ENCODE results near the gene APH1A. TPM values are rescaled to one million over a fixed set of nuclear protein-coding genes. Genes with fewer than 3 reads are reported as not detected.

APH1A gene
- total and polyA plus RNA-seq, 9 of the 15 experiments (the other 6 are each of a cell fraction or from before 2014, with no cell fraction given): 5.6 to 123 (median 77.0) TPM

DNA sequence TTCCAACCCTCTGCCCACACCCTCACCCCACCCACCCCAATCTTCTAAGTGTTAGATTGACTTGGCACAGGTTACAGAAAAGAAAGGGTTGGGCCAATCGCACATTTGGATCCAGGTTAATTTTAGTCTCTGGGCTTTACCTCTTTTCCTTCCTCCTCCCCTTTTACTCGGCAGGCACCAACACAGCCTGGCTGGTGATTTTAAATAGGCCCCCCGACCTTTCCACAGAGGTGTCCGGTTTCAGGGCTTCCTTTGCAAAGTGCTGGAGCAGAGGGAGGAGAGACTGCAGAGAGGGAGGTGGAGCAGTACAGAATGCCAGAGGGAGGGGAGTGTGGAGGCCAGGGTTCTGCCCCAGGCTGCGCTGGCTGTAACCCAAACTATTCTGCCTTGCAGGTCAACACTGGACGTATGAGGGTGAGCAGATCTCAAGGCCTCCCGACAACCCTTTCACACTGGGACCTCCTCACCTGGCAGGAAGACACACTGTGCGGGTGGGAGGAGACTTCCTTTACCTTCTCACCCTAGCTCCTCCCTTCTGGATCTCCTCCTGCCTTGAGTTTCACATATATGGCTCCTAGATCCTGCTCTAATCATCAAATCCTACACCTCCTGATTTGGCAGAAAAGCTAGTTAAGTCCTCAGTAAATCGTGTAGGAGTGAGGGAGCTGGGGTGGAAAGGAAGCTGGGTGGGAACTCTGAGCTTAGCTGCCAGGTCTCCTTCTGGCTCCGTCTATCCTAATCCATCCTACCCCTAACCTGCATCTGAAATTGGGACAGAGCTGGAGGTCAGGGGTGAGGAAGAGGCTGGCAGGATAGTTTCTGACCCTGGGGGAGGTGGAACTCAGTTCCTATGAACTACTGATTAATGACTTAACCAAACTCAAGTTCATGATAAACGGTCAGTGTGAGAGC lies 8.8 kb downstream of the APH1A start:
- Histone ChIP-seq H3K9me3 (replicated peaks; ENCODE audit: control insufficient read depth, insufficient read depth, low read depth, low read length) (no peaks in the 10 kb centered on the region), H3K4me1 (replicated peaks in 1 of 2; ENCODE audit: control insufficient read depth in 2 of 2, insufficient read depth in 2 of 2, low read length in 2 of 2) (peaks cover 23 to 26% of the 10 kb centered on the region in 2 experiments), H3K4me3 (no peak overlapping the region), H3K79me2 (ENCODE audit: control insufficient read depth, insufficient read depth, low read length) (no peaks in the 10 kb centered on the region), H3K9ac (ENCODE audit: insufficient read depth in 1 of 2, low read depth in 2 of 2, low read length in 2 of 2) (peak overlapping the region in 1 of 2 experiments; percentile 71; a peak in 1 of 4 replicates), H3K9me1 (ENCODE audit: control insufficient read depth, insufficient read depth, low read length) (no peaks in the 10 kb centered on the region), H3K4me2 (ENCODE audit: insufficient read depth, low read length) (peak overlapping the region; percentile 72), H3K36me3 (ENCODE audit: control insufficient read depth, insufficient read depth, low read length) (peaks cover 7% of the 10 kb centered on the region), H4K20me1 (replicated peaks; ENCODE audit: control insufficient read depth, insufficient read depth, low read length) (no peaks in the 10 kb centered on the region), H2AFZ (ENCODE audit: low read depth, low read length) (peak overlapping the region; percentile 81), H3K27me3 (ENCODE audit: control insufficient read depth in 2 of 2, insufficient read depth in 2 of 2, low read length in 2 of 2) (peaks cover 0 to 4% of the 10 kb centered on the region in 2 experiments; a peak in 2 of 5 replicates), H3K27ac (ENCODE audit: extremely low read depth, low read depth, low read length) (0 out of 3 replicates have a peak overlapping the region, but pooled peaks have one; percentile 3)
- no peak for FAIRE-seq
- DNase-seq (ENCODE audit: extremely low read depth in 1 of 4, low spot score in 3 of 4): peak in 2 of 4 experiments; percentile 66 to 75
- no TSS peak for BruUV-seq (replicated peaks)
- ChIA-PET CTCF (ENCODE audit: low intra/inter-chr PET ratio) (no interaction called here), POLR2A (interaction anchor here (0.6 to 1.4 kb wide), 6 partner anchors 10 to 722 kb away, joined by 3 to 4 read pairs (median 3); partner anchors contain the start of genes ANXA9, APH1A and C1orf54)
- WGBS (ENCODE audit: insufficient coverage, low coverage, missing lambda C conversion rate): 12% methylated on average over 9 of the region's 11 CpGs
- in situ Hi-C loops (cut with MboI) (loop anchor here (5.0 kb wide), 1 partner anchor 737 kb away; no protein-coding TSS in a partner anchor), intact Hi-C loops (cut with micrococcal nuclease) (loop anchor here (5.0 to 10.0 kb wide), 4 partner anchors 62 to 737 kb away; partner anchors contain the start of genes ADAMTSL4 and PRPF3)
- ATAC-seq: peak; percentile 79
- TF ChIP-seq RBFOX2 (IDR thresholded peaks at IDR 0.05; ENCODE audit: low read depth, low read length) (no peak), ZNF23 (CRISPR knock-in tag; IDR thresholded peaks at IDR 0.05) (no peak), JUND (IDR thresholded peaks at IDR 0.05; ENCODE audit: borderline replicate concordance, low read depth, low read length) (0 out of 2 replicates have a peak, but pooled peaks have one; percentile 10), JUND (tag; IDR thresholded peaks at IDR 0.05; ENCODE audit: borderline replicate concordance, low read depth, low read length) (no peak), ZBTB7A (IDR thresholded peaks at IDR 0.05; ENCODE audit: borderline replicate concordance, control insufficient read depth, low read depth, low read length) (peak; percentile 31; the same call in 1 of the 2 replicates), NFIC (IDR thresholded peaks at IDR 0.05) (peak; percentile 26; the same call in 1 of the 2 replicates), ILF3 (IDR thresholded peaks at IDR 0.05; ENCODE audit: borderline replicate concordance) (no peak), MEIS2 (IDR thresholded peaks at IDR 0.05; ENCODE audit: partially characterized antibody) (peak; percentile 28), ZNF253 (CRISPR knock-in tag; conservative IDR thresholded peaks at IDR 0.05) (no peak)
- TF ChIP-seq, protein P1, sequence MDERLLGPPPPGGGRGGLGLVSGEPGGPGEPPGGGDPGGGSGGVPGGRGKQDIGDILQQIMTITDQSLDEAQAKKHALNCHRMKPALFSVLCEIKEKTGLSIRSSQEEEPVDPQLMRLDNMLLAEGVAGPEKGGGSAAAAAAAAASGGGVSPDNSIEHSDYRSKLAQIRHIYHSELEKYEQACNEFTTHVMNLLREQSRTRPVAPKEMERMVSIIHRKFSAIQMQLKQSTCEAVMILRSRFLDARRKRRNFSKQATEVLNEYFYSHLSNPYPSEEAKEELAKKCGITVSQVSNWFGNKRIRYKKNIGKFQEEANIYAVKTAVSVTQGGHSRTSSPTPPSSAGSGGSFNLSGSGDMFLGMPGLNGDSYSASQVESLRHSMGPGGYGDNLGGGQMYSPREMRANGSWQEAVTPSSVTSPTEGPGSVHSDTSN (CRISPR knock-in tag; IDR thresholded peaks at IDR 0.05; ENCODE audit: low read depth): no peak
- TF ChIP-seq, protein P1 (tag; conservative IDR thresholded peaks at IDR 0.05; ENCODE audit: low read depth): 0 out of 2 replicates have a peak, but pooled peaks have one; percentile 26
- TF ChIP-seq, protein P2, sequence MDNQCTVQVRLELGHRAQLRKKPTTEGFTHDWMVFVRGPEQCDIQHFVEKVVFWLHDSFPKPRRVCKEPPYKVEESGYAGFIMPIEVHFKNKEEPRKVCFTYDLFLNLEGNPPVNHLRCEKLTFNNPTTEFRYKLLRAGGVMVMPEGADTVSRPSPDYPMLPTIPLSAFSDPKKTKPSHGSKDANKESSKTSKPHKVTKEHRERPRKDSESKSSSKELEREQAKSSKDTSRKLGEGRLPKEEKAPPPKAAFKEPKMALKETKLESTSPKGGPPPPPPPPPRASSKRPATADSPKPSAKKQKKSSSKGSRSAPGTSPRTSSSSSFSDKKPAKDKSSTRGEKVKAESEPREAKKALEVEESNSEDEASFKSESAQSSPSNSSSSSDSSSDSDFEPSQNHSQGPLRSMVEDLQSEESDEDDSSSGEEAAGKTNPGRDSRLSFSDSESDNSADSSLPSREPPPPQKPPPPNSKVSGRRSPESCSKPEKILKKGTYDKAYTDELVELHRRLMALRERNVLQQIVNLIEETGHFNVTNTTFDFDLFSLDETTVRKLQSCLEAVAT (IDR thresholded peaks at IDR 0.05): peak in 1 of 2 experiments; percentile 86; a peak in 2 of 4 replicates

Data from K562 (cell line).